ENCODE measurements around the gene TMA16.

GRCh38 chr4:163537114-163537513 is 42.6 kb downstream of the TMA16 start:
- no peak for TF ChIP-seq SP1 (IDR thresholded peaks at IDR 0.05)
- TF ChIP-seq FOXM1 (IDR thresholded peaks at IDR 0.05; ENCODE audit: borderline replicate concordance): no peak
- TF ChIP-seq PKNOX1 (IDR thresholded peaks at IDR 0.05): no peak
- no peak for TF ChIP-seq SUZ12 (IDR thresholded peaks at IDR 0.05)
- no peak for TF ChIP-seq ELF4 (IDR thresholded peaks at IDR 0.05)
- TF ChIP-seq CTBP1 (IDR thresholded peaks at IDR 0.05; ENCODE audit: borderline replicate concordance): no peak
- no peak for TF ChIP-seq L3MBTL2 (conservative IDR thresholded peaks at IDR 0.05)
- TF ChIP-seq NFRKB (IDR thresholded peaks at IDR 0.05): no peak
- no peak for TF ChIP-seq HDGF (IDR thresholded peaks at IDR 0.05; ENCODE audit: borderline replicate concordance)
- TF ChIP-seq FOXK2 (IDR thresholded peaks at IDR 0.05): no peak
